ENCODE measurements around the gene ERAP2. TPM values are rescaled to one million over a fixed set of nuclear protein-coding genes. Genes with fewer than 3 reads are reported as not detected.

Gene ERAP2
- polyA plus RNA-seq, 1 donor (not counting 4 experiments of a cell fraction or from before 2014, with no cell fraction given) = 41.0 TPM

GRCh38 chr5:96957254-96958049 is 81.2 kb downstream of the ERAP2 start:
- no peaks in the 10 kb centered on the region for H3K36me3 ChIP-seq (ENCODE audit: control insufficient read depth in 2 of 2, extremely low read depth in 1 of 2, insufficient read depth in 2 of 2, low read length in 2 of 2)
- H3K9me1 ChIP-seq (ENCODE audit: control insufficient read depth, extremely low read depth, insufficient read depth, low read length) = no peaks in the 10 kb centered on the region
- H2AFZ ChIP-seq (ENCODE audit: control insufficient read depth, low read length) = no peak overlapping the region
- H3K9me3 ChIP-seq (ENCODE audit: control insufficient read depth, low read depth, low read length) = no peaks in the 10 kb centered on the region
- no peak overlapping the region for H3K27ac ChIP-seq (ENCODE audit: control insufficient read depth, insufficient read depth, low read length)
- H3K9ac ChIP-seq (ENCODE audit: control insufficient read depth, extremely low read depth, insufficient read depth, low read length) = no peak overlapping the region
- H3K27me3 ChIP-seq (ENCODE audit: control insufficient read depth, extremely low read depth, insufficient read depth, low read length) = no peaks in the 10 kb centered on the region
- no peaks in the 10 kb centered on the region for H4K20me1 ChIP-seq (ENCODE audit: control insufficient read depth, extremely low read depth, insufficient read depth, low read length)
- no peak for FAIRE-seq
- H3K4me1 ChIP-seq (ENCODE audit: control insufficient read depth, extremely low read depth, insufficient read depth, low read length) = peaks cover 34% of the 10 kb centered on the region
- H3K4me2 ChIP-seq (ENCODE audit: control insufficient read depth, extremely low read depth, insufficient read depth, low read depth, low read length) = peak overlapping the region; percentile 25
- no peak for TF ChIP-seq CTCF (optimal IDR thresholded peaks at IDR 0.05 in 1 of 3, IDR thresholded peaks at IDR 0.05 in 1 of 3, conservative IDR thresholded peaks at IDR 0.05 in 1 of 3; ENCODE audit: extremely low read depth in 1 of 3, insufficient read depth in 2 of 3, low read length in 3 of 3)
- TF ChIP-seq EZH2 (IDR thresholded peaks at IDR 0.05; ENCODE audit: low read length) = no peak
- peaks cover 67% of the 10 kb centered on the region for H3K79me2 ChIP-seq (ENCODE audit: control insufficient read depth, insufficient read depth, low read length)
- dilution Hi-C loops (cut with MboI; ENCODE audit: extremely low pct_ligation_motif_present, low sequenced_read_pairs) = no loop called here
- no peak for DNase-seq (ENCODE audit: low read depth, low spot score)
- no peak overlapping the region for H3K4me3 ChIP-seq (ENCODE audit: control insufficient read depth in 2 of 3, extremely low read depth in 1 of 3, insufficient read depth in 2 of 3, low read depth in 1 of 3, low read length in 3 of 3)

GRCh38 chr5:96958977-96959376 is 82.7 kb downstream of the ERAP2 start:
- Histone ChIP-seq H3K9me3 (ENCODE audit: control insufficient read depth, low read depth, low read length) (no peaks in the 10 kb centered on the region), H3K36me3 (ENCODE audit: control insufficient read depth in 2 of 2, extremely low read depth in 1 of 2, insufficient read depth in 2 of 2, low read length in 2 of 2) (no peaks in the 10 kb centered on the region), H3K4me1 (ENCODE audit: control insufficient read depth, extremely low read depth, insufficient read depth, low read length) (peaks cover 33% of the 10 kb centered on the region), H3K27ac (ENCODE audit: control insufficient read depth, insufficient read depth, low read length) (no peak overlapping the region), H4K20me1 (ENCODE audit: control insufficient read depth, extremely low read depth, insufficient read depth, low read length) (no peaks in the 10 kb centered on the region), H3K27me3 (ENCODE audit: control insufficient read depth, extremely low read depth, insufficient read depth, low read length) (no peaks in the 10 kb centered on the region), H3K4me3 (ENCODE audit: control insufficient read depth in 2 of 3, extremely low read depth in 1 of 3, insufficient read depth in 2 of 3, low read depth in 1 of 3, low read length in 3 of 3) (no peak overlapping the region), H3K79me2 (ENCODE audit: control insufficient read depth, insufficient read depth, low read length) (peaks cover 65% of the 10 kb centered on the region), H3K4me2 (ENCODE audit: control insufficient read depth, extremely low read depth, insufficient read depth, low read depth, low read length) (no peak overlapping the region), H2AFZ (ENCODE audit: control insufficient read depth, low read length) (no peak overlapping the region), H3K9me1 (ENCODE audit: control insufficient read depth, extremely low read depth, insufficient read depth, low read length) (no peaks in the 10 kb centered on the region), H3K9ac (ENCODE audit: control insufficient read depth, extremely low read depth, insufficient read depth, low read length) (no peak overlapping the region)
- TF ChIP-seq CTCF (optimal IDR thresholded peaks at IDR 0.05 in 1 of 3, IDR thresholded peaks at IDR 0.05 in 1 of 3, conservative IDR thresholded peaks at IDR 0.05 in 1 of 3; ENCODE audit: extremely low read depth in 1 of 3, insufficient read depth in 2 of 3, low read length in 3 of 3) (no peak), EZH2 (IDR thresholded peaks at IDR 0.05; ENCODE audit: low read length) (no peak)
- dilution Hi-C loops (cut with MboI; ENCODE audit: extremely low pct_ligation_motif_present, low sequenced_read_pairs) = no loop called here
- DNase-seq (ENCODE audit: low read depth, low spot score) (no peak), FAIRE-seq (no peak)
